Tibial artery (tissue), 4 donors: ENCODE data around the gene CEP68.

Experiments used
- DNase-seq, 2 donors: peaks; one replicate each; pipeline ENCODE4 v3.0.0-alpha.2; 2019
- H3K27ac ChIP-seq, 2 donors: fragments of 200-600 bp; sonication (generic) in 1 of 2; 1 replicate in 1 of 2; 2 replicates in 1 of 2; pipeline ENCODE4 v1.5.1; 2018 to 2019; ENCODE audit warnings: mild to moderate bottlenecking in 1 of 2
- H3K27me3 ChIP-seq, 2 donors: fragments of 200-600 bp; sonication (generic) in 1 of 2; one replicate each; pipeline versions ENCODE4 v1.5.1 to v1.6.0; 2016 to 2019
- H3K36me3 ChIP-seq, 3 donors: fragments of 200-600 bp; sonication (generic) in 2 of 3; one replicate each; pipeline ENCODE4 v1.5.1; 2016 to 2019; ENCODE audit warnings: mild to moderate bottlenecking in 2 of 3
- H3K4me1 ChIP-seq, 4 donors: fragments of 200-600 bp; sonication (generic) in 2 of 4; 1 replicate in 3 of 4; 2 replicates in 1 of 4; pipeline ENCODE4 v1.5.1; 2016 to 2019
- H3K4me3 ChIP-seq, 2 donors: fragments of 200-600 bp; sonication (generic) in 1 of 2; 1 replicate in 1 of 2; 2 replicates in 1 of 2; pipeline ENCODE4 v1.5.1; 2018 to 2019; ENCODE audit warnings: mild to moderate bottlenecking in 2 of 2
- H3K9me3 ChIP-seq, 3 donors: fragments of 200-600 bp; sonication (generic) in 1 of 3; one replicate each; pipeline ENCODE4 v1.5.1; 2016 to 2019
- intact Hi-C: fragments of 100-400 bp; cut with DNase I; formaldehyde crosslinking; loops from one replicate; pipeline ENCODE4 v1.15.0; 2023; ENCODE audit warnings: low total_unique reads
- TF ChIP-seq, protein P1 (sequence below), 2 experiments: fragments of 200-600 bp in 1 of 2; fragments of 450-650 bp in 1 of 2; IDR thresholded peaks; one replicate each; pipeline ENCODE4 v1.5.1; 2017 to 2019; ENCODE audit warnings: antibody characterized with exemption in 2 of 2, mild to moderate bottlenecking in 1 of 2, moderate library complexity in 1 of 2

CEP68 gene

GRCh38 chr2:65026704-65027464 is 29.3 kb upstream of the CEP68 start:
- H3K27ac ChIP-seq: no peak overlapping the region
- intact Hi-C loops: no loop called here
- TF ChIP-seq, protein P1, sequence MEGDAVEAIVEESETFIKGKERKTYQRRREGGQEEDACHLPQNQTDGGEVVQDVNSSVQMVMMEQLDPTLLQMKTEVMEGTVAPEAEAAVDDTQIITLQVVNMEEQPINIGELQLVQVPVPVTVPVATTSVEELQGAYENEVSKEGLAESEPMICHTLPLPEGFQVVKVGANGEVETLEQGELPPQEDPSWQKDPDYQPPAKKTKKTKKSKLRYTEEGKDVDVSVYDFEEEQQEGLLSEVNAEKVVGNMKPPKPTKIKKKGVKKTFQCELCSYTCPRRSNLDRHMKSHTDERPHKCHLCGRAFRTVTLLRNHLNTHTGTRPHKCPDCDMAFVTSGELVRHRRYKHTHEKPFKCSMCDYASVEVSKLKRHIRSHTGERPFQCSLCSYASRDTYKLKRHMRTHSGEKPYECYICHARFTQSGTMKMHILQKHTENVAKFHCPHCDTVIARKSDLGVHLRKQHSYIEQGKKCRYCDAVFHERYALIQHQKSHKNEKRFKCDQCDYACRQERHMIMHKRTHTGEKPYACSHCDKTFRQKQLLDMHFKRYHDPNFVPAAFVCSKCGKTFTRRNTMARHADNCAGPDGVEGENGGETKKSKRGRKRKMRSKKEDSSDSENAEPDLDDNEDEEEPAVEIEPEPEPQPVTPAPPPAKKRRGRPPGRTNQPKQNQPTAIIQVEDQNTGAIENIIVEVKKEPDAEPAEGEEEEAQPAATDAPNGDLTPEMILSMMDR (IDR thresholded peaks at IDR 0.05): no peak
- no peaks in the 10 kb centered on the region for H3K27me3 ChIP-seq
- H3K36me3 ChIP-seq: peaks cover 0 to 9% (median 2%) of the 10 kb centered on the region in 3 donors
- H3K4me1 ChIP-seq: peaks cover 0 to 6% (median 0%) of the 10 kb centered on the region in 4 donors
- H3K4me3 ChIP-seq: no peak overlapping the region
- no peak for DNase-seq
- no peaks in the 10 kb centered on the region for H3K9me3 ChIP-seq

DNA sequence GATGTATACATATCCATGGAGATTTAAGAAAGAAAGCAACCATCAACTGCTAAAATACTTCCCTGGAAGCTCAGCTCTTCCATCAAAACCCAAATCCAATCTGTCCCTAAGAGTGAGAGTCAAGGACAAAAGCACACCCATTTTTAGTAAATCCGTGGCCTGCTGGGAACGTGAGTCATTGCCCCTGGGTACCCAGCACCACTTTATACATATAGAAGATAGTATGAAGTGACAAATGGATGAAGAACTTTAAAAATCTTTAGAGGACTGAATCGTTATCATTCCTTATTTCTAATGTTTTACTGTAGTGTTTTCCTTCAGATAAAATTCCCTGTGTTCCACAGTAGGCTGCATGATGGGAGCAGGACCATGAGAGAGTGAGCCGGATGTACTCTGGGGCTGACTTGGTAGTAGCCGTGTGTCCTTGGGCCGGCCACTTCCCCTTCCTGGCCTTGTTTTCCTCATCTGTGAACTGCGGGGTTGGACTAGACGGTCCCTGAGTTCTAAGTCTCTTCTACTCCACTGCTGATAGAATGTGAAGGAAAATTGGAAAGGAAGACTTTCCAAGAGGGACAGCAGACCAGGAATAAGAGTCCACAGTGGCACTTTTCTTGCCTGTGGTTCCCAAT is 28.5 kb upstream of the CEP68 start:
- Histone ChIP-seq H3K9me3 (no peaks in the 10 kb centered on the region), H3K27me3 (no peaks in the 10 kb centered on the region), H3K4me1 (peaks cover 0 to 10% (median 0%) of the 10 kb centered on the region in 4 donors), H3K36me3 (peaks cover 0 to 3% (median 0%) of the 10 kb centered on the region in 3 donors), H3K27ac (no peak overlapping the region), H3K4me3 (no peak overlapping the region)
- TF ChIP-seq, protein P1 (IDR thresholded peaks at IDR 0.05): no peak
- intact Hi-C loops: no loop called here
- peak in 1 of 2 donors; percentile 32 for DNase-seq

GRCh38 chr2:65030476-65031332 is 25.5 kb upstream of the CEP68 start:
- TF ChIP-seq, protein P1 (IDR thresholded peaks at IDR 0.05): no peak
- no peak for DNase-seq
- H3K27ac ChIP-seq: no peak overlapping the region
- H3K9me3 ChIP-seq: no peaks in the 10 kb centered on the region
- no peak overlapping the region for H3K4me3 ChIP-seq
- H3K4me1 ChIP-seq: peaks cover 0 to 10% (median 0%) of the 10 kb centered on the region in 4 donors
- intact Hi-C loops: no loop called here
- H3K27me3 ChIP-seq: no peaks in the 10 kb centered on the region
- H3K36me3 ChIP-seq: no peaks in the 10 kb centered on the region

DNA sequence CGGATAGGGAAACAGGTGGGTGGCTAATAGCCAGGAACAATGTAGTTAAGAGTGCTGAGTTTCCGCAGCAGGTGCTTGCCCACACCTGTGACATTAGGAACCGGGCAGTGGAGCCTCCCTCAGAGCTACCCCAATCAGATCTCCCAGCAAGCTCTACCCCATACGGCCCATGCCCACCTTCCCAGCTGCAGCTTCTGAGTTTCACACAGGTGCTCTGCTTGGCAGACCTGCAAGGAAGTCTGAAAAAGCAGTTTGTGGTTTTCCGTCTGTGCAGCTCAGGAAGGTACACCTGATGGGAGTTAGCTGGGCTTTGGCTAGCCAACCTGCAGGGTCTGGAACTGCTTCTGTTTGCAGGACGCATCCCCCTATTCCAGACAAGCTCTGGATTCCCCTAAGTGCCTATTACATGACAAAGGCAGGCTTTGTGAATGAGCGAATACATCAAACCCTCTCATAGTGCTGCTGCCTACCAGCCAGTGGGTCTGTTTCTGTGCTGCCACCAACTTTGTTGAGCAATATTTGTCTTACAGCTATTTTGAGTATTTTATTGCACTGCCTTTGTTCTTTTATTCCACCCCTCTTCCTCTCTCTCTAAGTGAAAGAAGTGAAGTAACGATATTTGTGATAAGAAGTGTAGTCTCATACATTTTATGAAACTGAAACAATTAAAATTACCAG is 24.7 kb upstream of the CEP68 start:
- Histone ChIP-seq H3K27me3 (no peaks in the 10 kb centered on the region), H3K9me3 (no peaks in the 10 kb centered on the region), H3K36me3 (no peaks in the 10 kb centered on the region), H3K27ac (no peak overlapping the region), H3K4me3 (no peak overlapping the region), H3K4me1 (peaks cover 0 to 10% (median 0%) of the 10 kb centered on the region in 4 donors)
- TF ChIP-seq, protein P1 (IDR thresholded peaks at IDR 0.05): no peak
- DNase-seq: no peak
- intact Hi-C loops: no loop called here
